Natural killer cell (primary cell): Measurements from ENCODE around the gene FXYD5. TPM values are rescaled to one million over a fixed set of nuclear protein-coding genes. Genes with fewer than 3 reads are reported as not detected.

ENCODE experiments used
- ATAC-seq, 3 donors: fragments of 150-1000 bp in 2 of 3; fragments of 200-7000 bp in 1 of 3; cut with Tn5 transposase; 1 replicate in 1 of 3; 2 replicates in 2 of 3; pipeline ENCODE4 v1.10.0; 2021; ENCODE audit warnings: mild to moderate bottlenecking in 2 of 3, moderate library complexity in 2 of 3
- DNase-seq, 2 donors: peaks; one replicate each; pipeline versions ENCODE4 v3.0.0 to v3.0.0-alpha.2; 2013 to 2021; ENCODE audit warnings: mixed read lengths in 1 of 2
- H3K27ac ChIP-seq: one replicate; pipeline ENCODE4 v1.5.1; 2013; ENCODE audit warnings: mild to moderate bottlenecking, low read length
- H3K27me3 ChIP-seq: one replicate; pipeline ENCODE4 v1.6.1; 2013; ENCODE audit warnings: low read length; ENCODE audit not compliant: control insufficient read depth, insufficient read depth
- H3K36me3 ChIP-seq: one replicate; pipeline ENCODE4 v1.6.1; 2013; ENCODE audit warnings: low read length; ENCODE audit not compliant: control insufficient read depth, insufficient read depth
- H3K4me1 ChIP-seq: one replicate; pipeline ENCODE4 v1.6.1; 2013; ENCODE audit warnings: low read length; ENCODE audit not compliant: control insufficient read depth, insufficient read depth
- H3K4me3 ChIP-seq: one replicate; pipeline ENCODE4 v1.5.1; 2013; ENCODE audit warnings: low read length
- H3K9me3 ChIP-seq: one replicate; pipeline ENCODE4 v1.6.1; 2013; ENCODE audit warnings: low read length; ENCODE audit not compliant: control insufficient read depth, insufficient read depth
- H3K27ac Mint-ChIP-seq, 2 donors: one replicate each; pipeline ENCODE4 v1.8.0; 2022; ENCODE audit warnings: mild to moderate bottlenecking in 2 of 2, mixed read lengths in 2 of 2, moderate library complexity in 1 of 2
- H3K27me3 Mint-ChIP-seq, 2 donors: one replicate each; pipeline ENCODE4 v1.8.0; 2022; ENCODE audit warnings: low read depth in 2 of 2, mixed read lengths in 2 of 2
- H3K36me3 Mint-ChIP-seq: one replicate; pipeline ENCODE4 v1.8.0; 2022; ENCODE audit warnings: mixed read lengths
- H3K4me1 Mint-ChIP-seq, 2 donors: one replicate each; pipeline ENCODE4 v1.8.0; 2022; ENCODE audit warnings: mixed read lengths in 2 of 2
- H3K4me3 Mint-ChIP-seq: one replicate; pipeline ENCODE4 v1.8.0; 2022; ENCODE audit warnings: mild to moderate bottlenecking, moderate library complexity, mixed read lengths
- H3K9me3 Mint-ChIP-seq, 2 donors: one replicate each; pipeline ENCODE4 v1.8.0; 2022; ENCODE audit warnings: mixed read lengths in 2 of 2
- WGBS: methylation state at CpG from one replicate; pipeline ENCODE4 v1.1.7; 2013; ENCODE audit warnings: missing lambda C conversion rate; ENCODE audit not compliant: insufficient coverage; 5-methylcytosine and 5-hydroxymethylcytosine counted together
- intact Hi-C: fragments of 100-400 bp; cut with micrococcal nuclease; formaldehyde crosslinking; loops from one replicate; pipeline ENCODE4 v1.14.2; 2022
- total RNA-seq, 4 donors: library from RNA; stranded (reverse); fragments of 120-200 nt in 1 of 4; gene quantifications; one replicate each; pipeline versions ENCODE4 v1.2.3 to v1.2.4, GENCODE V29; 2013 to 2022
- TF ChIP-seq, protein P1 (sequence below): fragments of 200-600 bp; IDR thresholded peaks from one replicate; pipeline ENCODE4 v1.8.0; 2022; ENCODE audit warnings: antibody characterized with exemption

Gene FXYD5
- total RNA-seq, 3 donors from 2014 or later (not counting 1 experiment from before 2014, with no cell fraction given): 226 to 270 (median 231) TPM

GRCh38 chr19:35125270-35125717 is 29.2 kb upstream of the FXYD5 start:
- H3K4me1 ChIP-seq: peaks cover 11% of the 10 kb centered on the region

DNA sequence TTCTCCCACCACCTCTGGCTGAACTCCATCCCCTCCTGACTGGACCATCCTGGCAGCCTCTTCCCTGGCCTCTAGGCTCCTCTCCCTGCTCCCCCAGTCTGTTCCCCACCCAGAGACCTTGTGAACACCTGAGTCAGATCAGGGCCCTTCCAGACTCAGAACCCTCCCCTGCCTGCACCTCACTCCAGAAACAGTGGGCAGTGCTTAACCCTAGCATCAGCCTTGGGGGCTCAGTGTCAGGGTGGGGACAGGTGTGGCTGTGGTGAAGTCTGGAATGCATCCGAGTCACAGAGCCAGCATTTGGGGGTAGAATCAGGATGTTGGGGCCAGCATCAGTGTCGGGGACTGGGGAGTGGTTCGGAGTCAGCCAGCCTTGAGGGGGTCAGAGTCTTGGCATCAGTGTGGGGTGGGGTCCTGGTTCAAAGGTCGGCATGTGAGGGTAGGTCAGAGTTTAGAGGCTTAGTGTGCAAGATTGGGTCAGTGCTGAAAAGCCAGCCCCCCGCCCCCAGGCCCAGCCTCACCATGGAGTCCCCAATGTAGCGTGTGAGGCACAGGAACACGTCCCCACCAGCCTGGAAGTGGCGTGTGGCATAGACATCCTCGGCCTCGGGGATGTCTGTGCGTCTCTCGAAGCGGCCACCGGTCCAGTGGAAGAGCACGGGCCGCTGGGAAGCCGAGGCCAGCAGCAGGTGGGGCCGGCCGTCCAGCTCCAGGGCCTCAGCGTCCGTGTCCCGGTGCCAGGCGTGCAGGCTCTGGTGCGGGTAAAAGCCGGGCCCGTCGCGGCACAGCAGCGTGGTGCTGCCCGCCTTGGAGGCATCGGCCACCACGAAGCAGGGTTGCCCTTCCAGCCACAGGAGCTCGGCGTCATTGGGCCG is 28.5 kb upstream of the FXYD5 start:
- Mint-ChIP-seq H3K27me3 (peaks cover 0 to 5% of the 10 kb centered on the region in 2 donors), H3K4me1 (peaks cover 14 to 19% of the 10 kb centered on the region in 2 donors), H3K27ac (no peak overlapping the region), H3K9me3 (no peaks in the 10 kb centered on the region), H3K4me3 (peak overlapping the region; percentile 13), H3K36me3 (no peaks in the 10 kb centered on the region)
- WGBS: 95% methylated on average over 35 of the region's 35 CpGs
- intact Hi-C loops: no loop called here
- H3K27ac ChIP-seq: no peak overlapping the region
- TF ChIP-seq, protein P1, sequence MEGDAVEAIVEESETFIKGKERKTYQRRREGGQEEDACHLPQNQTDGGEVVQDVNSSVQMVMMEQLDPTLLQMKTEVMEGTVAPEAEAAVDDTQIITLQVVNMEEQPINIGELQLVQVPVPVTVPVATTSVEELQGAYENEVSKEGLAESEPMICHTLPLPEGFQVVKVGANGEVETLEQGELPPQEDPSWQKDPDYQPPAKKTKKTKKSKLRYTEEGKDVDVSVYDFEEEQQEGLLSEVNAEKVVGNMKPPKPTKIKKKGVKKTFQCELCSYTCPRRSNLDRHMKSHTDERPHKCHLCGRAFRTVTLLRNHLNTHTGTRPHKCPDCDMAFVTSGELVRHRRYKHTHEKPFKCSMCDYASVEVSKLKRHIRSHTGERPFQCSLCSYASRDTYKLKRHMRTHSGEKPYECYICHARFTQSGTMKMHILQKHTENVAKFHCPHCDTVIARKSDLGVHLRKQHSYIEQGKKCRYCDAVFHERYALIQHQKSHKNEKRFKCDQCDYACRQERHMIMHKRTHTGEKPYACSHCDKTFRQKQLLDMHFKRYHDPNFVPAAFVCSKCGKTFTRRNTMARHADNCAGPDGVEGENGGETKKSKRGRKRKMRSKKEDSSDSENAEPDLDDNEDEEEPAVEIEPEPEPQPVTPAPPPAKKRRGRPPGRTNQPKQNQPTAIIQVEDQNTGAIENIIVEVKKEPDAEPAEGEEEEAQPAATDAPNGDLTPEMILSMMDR: no peak
- H3K36me3 ChIP-seq: no peaks in the 10 kb centered on the region
- H3K27me3 ChIP-seq: no peaks in the 10 kb centered on the region
- DNase-seq (no peak), ATAC-seq (no peak)
- no peaks in the 10 kb centered on the region for H3K9me3 ChIP-seq
- peaks cover 11% of the 10 kb centered on the region for H3K4me1 ChIP-seq
- H3K4me3 ChIP-seq: no peak overlapping the region

More at GRCh38 chr19:35125270-35125717, 29.2 kb upstream of the FXYD5 start:
- Mint-ChIP-seq H3K9me3 (no peaks in the 10 kb centered on the region), H3K4me1 (peaks cover 14 to 19% of the 10 kb centered on the region in 2 donors), H3K4me3 (peak overlapping the region; percentile 13), H3K36me3 (no peaks in the 10 kb centered on the region), H3K27ac (no peak overlapping the region), H3K27me3 (peaks cover 0 to 5% of the 10 kb centered on the region in 2 donors)
- ATAC-seq (no peak), DNase-seq (no peak)
- WGBS: 90% methylated on average over 19 of the region's 19 CpGs
- intact Hi-C loops: no loop called here
- Histone ChIP-seq H3K27ac (no peak overlapping the region), H3K27me3 (no peaks in the 10 kb centered on the region), H3K36me3 (no peaks in the 10 kb centered on the region), H3K4me3 (no peak overlapping the region), H3K9me3 (no peaks in the 10 kb centered on the region)
- TF ChIP-seq, protein P1: no peak

GRCh38 chr19:35126624-35126959 is 27.9 kb upstream of the FXYD5 start:
- WGBS: 91% methylated on average over 20 of the region's 20 CpGs
- H3K27ac ChIP-seq: no peak overlapping the region
- Mint-ChIP-seq H3K4me1 (peaks cover 14 to 19% of the 10 kb centered on the region in 2 donors), H3K27ac (no peak overlapping the region), H3K9me3 (no peaks in the 10 kb centered on the region), H3K4me3 (no peak overlapping the region), H3K36me3 (no peaks in the 10 kb centered on the region), H3K27me3 (peaks cover 0 to 5% of the 10 kb centered on the region in 2 donors)
- no peaks in the 10 kb centered on the region for H3K9me3 ChIP-seq
- intact Hi-C loops: no loop called here
- peaks cover 11% of the 10 kb centered on the region for H3K4me1 ChIP-seq
- no peak overlapping the region for H3K4me3 ChIP-seq
- ATAC-seq (no peak), DNase-seq (no peak)
- H3K36me3 ChIP-seq: no peaks in the 10 kb centered on the region
- TF ChIP-seq, protein P1: no peak
- H3K27me3 ChIP-seq: no peaks in the 10 kb centered on the region
